Smooth muscle cell (in vitro differentiated cells): ENCODE results near the gene MRPL43. TPM values are rescaled to one million over a fixed set of nuclear protein-coding genes. Genes with fewer than 3 reads are reported as not detected.

Experiments
- DNase-seq: peaks from one replicate; lab custom pipeline; 2025; ENCODE audit not compliant: unreplicated experiment; lab: John Stamatoyannopoulos, UW
- H2AFZ ChIP-seq: fragments of 200-600 bp; sonication (generic); 2 replicates; pipeline ENCODE4 v1.6.0; 2016; ENCODE audit warnings: antibody characterized with exemption, low read depth, mild to moderate bottlenecking
- H3F3A ChIP-seq: fragments of 200-600 bp; sonication (generic); 2 replicates; pipeline ENCODE4 v1.6.0; 2017; ENCODE audit warnings: antibody characterized with exemption, low read depth
- H3K27ac ChIP-seq: fragments of 200-600 bp; sonication (generic); 2 replicates; pipeline ENCODE4 v1.5.1; 2016; ENCODE audit warnings: low read depth, mild to moderate bottlenecking
- H3K27me3 ChIP-seq: fragments of 200-600 bp; sonication (generic); 2 replicates; pipeline ENCODE4 v1.6.1; 2016; ENCODE audit warnings: low read depth, mild to moderate bottlenecking
- H3K36me3 ChIP-seq: fragments of 200-600 bp; sonication (generic); 2 replicates; pipeline ENCODE4 v1.5.1; 2016; ENCODE audit warnings: low read depth
- H3K4me1 ChIP-seq: fragments of 200-600 bp; sonication (generic); 2 replicates; pipeline ENCODE4 v1.5.1; 2016; ENCODE audit warnings: low read depth
- H3K4me2 ChIP-seq: fragments of 200-600 bp; sonication (generic); 2 replicates; pipeline ENCODE4 v1.6.0; 2016; ENCODE audit warnings: mild to moderate bottlenecking
- H3K4me3 ChIP-seq: fragments of 200-600 bp; sonication (generic); 2 replicates; pipeline ENCODE4 v1.5.1; 2016; ENCODE audit warnings: mild to moderate bottlenecking
- H3K79me2 ChIP-seq: fragments of 200-600 bp; sonication (generic); 2 replicates; pipeline ENCODE4 v1.6.0; 2016; ENCODE audit warnings: low read depth, mild to moderate bottlenecking
- H3K9ac ChIP-seq: fragments of 200-600 bp; sonication (generic); 2 replicates; pipeline ENCODE4 v1.6.0; 2016; ENCODE audit warnings: low read depth
- H3K9me3 ChIP-seq: fragments of 200-600 bp; sonication (generic); replicated peaks from 2 replicates; pipeline ENCODE4 v1.5.1; 2016; ENCODE audit warnings: low read depth
- H4K20me1 ChIP-seq: fragments of 200-600 bp; sonication (generic); 2 replicates; pipeline ENCODE4 v1.6.0; 2016; ENCODE audit warnings: low read depth
- CTCF ChIP-seq: fragments of 200-600 bp; sonication (generic); IDR thresholded peaks from 2 replicates; pipeline ENCODE4 v1.5.1; 2017; ENCODE audit warnings: borderline replicate concordance, mild to moderate bottlenecking, antibody characterized with exemption; ENCODE audit not compliant: insufficient read depth, poor library complexity, severe bottlenecking
- WGBS: methylation state at CpG from one replicate; pipeline ENCODE4 v1.1.7; 2016; ENCODE audit warnings: low lambda C conversion rate; 5-methylcytosine and 5-hydroxymethylcytosine counted together
- polyA plus RNA-seq: library from polyadenylated mRNA; unstranded; fragments of >200 nt; fragmentation: Nextera tagmentation; extraction: Ambion mirVana; gene quantifications from 2 replicates; pipeline ENCODE4 v1.2.1, GENCODE V29; 2016
- total RNA-seq: library from RNA; depleted of rRNA; stranded (reverse); fragments of >200 nt; gene quantifications from 2 replicates; pipeline ENCODE4 v1.2.3, GENCODE V29; 2014

MRPL43 gene
- total and polyA plus RNA-seq, 2 experiments from 2014 or later: 89.9 to 120 TPM

GRCh38 chr10:101029520-101030295 is 42.4 kb upstream of the MRPL43 start:
- no peak overlapping the region for H3K4me2 ChIP-seq
- H3K27ac ChIP-seq: no peak overlapping the region
- H3F3A ChIP-seq: peaks cover 2% of the 10 kb centered on the region
- H3K9ac ChIP-seq: no peak overlapping the region
- no peak for TF ChIP-seq CTCF
- H2AFZ ChIP-seq: no peak overlapping the region
- H3K9me3 ChIP-seq: no peaks in the 10 kb centered on the region
- no peak for DNase-seq
- H3K4me3 ChIP-seq: no peak overlapping the region
- WGBS: 70% methylated on average over 27 of the region's 27 CpGs
- peaks cover 20% of the 10 kb centered on the region for H3K4me1 ChIP-seq
- H4K20me1 ChIP-seq: peaks cover 20% of the 10 kb centered on the region
- no peaks in the 10 kb centered on the region for H3K36me3 ChIP-seq
- H3K79me2 ChIP-seq: peaks cover 15% of the 10 kb centered on the region
- no peaks in the 10 kb centered on the region for H3K27me3 ChIP-seq

- H3K9me3 ChIP-seq: no peaks in the 10 kb centered on the region
- no peaks in the 10 kb centered on the region for H3K36me3 ChIP-seq
- no peak overlapping the region for H2AFZ ChIP-seq
- WGBS: 86% methylated on average over 7 of the region's 7 CpGs
- H3K27ac ChIP-seq: no peak overlapping the region
- peaks cover 10% of the 10 kb centered on the region for H4K20me1 ChIP-seq
- H3K4me1 ChIP-seq: peaks cover 20% of the 10 kb centered on the region
- no peaks in the 10 kb centered on the region for H3K27me3 ChIP-seq
- peaks cover 2% of the 10 kb centered on the region for H3F3A ChIP-seq
- no peak for DNase-seq
- no peak overlapping the region for H3K4me3 ChIP-seq
- H3K9ac ChIP-seq: no peak overlapping the region
- H3K4me2 ChIP-seq: no peak overlapping the region
- TF ChIP-seq CTCF: no peak
- H3K79me2 ChIP-seq: peaks cover 5% of the 10 kb centered on the region
Observed at GRCh38 chr10:101028446-101029337, 41.4 kb upstream of the MRPL43 start.

GRCh38 chr10:101027106-101027720 is 39.9 kb upstream of the MRPL43 start:
- H3F3A ChIP-seq: peaks cover 2% of the 10 kb centered on the region
- H3K27ac ChIP-seq: no peak overlapping the region
- no peak overlapping the region for H2AFZ ChIP-seq
- WGBS: 70% methylated on average over 10 of the region's 10 CpGs
- no peak for TF ChIP-seq CTCF
- peaks cover 17% of the 10 kb centered on the region for H3K4me1 ChIP-seq
- H3K4me3 ChIP-seq: no peak overlapping the region
- no peaks in the 10 kb centered on the region for H3K79me2 ChIP-seq
- no peak overlapping the region for H3K4me2 ChIP-seq
- H3K27me3 ChIP-seq: no peaks in the 10 kb centered on the region
- no peaks in the 10 kb centered on the region for H3K9me3 ChIP-seq
- H4K20me1 ChIP-seq: no peaks in the 10 kb centered on the region
- no peak for DNase-seq
- H3K9ac ChIP-seq: no peak overlapping the region
- no peaks in the 10 kb centered on the region for H3K36me3 ChIP-seq
